ENCODE results near the gene GLIPR2.
"Not testable (repeated sequence)": the region's sequence is repeated elsewhere in the genome, so short reads cannot be mapped to it uniquely, and the experiment has no call there.

Gene GLIPR2

DNA sequence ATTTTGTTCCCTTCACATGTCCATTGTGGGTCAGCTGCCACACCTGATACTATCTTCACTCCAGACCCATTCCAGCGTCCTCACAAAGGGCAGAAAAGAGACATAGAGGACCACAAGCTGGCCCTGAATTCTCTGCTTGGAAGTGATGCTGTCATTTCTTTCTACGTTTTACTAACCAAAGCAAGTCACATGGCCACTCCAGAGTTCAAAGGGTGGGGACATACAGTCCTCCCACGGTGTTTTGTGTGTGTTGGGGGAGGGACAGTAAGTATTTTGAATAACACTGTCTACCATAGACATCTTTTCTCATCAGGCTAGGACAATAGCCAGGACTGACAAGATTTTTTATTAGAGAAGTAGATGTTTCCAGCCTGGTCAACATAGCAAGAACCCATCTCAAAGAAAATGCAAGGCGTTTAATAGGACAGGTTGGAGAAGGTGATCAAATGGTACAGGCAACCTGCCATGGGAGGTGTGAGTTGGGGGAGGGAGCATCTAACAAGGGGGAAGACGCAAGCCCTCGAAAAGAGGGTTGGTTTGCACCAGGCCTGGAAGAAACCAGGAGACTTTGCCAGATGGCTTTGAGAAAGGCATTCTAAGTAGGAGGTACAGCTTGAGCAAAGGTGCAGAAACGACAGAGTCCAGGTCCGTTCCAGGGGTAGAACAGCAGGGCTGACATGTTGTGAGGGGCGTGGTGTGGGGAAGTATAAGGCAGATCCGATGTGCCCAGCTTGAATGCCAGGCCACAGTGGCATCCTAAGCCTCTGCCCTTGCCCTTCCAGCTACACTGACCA is 11.3 kb upstream of the GLIPR2 start:
- DNase-seq = no peak

- DNase-seq = no peak
These were observed 10.4 kb upstream of the GLIPR2 start for GRCh38 chr9:36126016-36126730.

- no peak for DNase-seq
These were observed 8.8 kb upstream of the GLIPR2 start for GRCh38 chr9:36127652-36128244.

- no peak for DNase-seq
These were observed 8.2 kb upstream of the GLIPR2 start for GRCh38 chr9:36128349-36128748.

- DNase-seq = no peak
These were observed 7.4 kb upstream of the GLIPR2 start for GRCh38 chr9:36129139-36129538.

DNA sequence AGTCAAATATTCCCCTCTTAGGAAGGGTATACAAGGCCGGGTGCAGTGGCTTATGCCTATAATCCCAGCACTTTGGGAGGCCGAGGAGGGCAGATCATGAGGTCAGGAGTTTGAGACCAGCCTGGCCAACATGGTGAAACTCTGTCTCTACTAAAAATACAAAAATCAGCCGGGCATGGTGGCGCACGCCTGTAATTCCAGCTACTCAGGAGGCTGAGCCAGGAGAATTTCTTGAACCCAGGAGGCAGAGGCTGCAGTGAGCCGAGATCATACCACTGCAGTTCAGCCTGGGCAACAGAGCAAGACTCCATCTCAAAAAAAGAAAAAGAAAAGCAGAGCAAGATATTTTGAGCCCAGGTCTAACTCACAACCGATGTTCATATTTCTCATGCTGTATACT is 4.9 kb upstream of the GLIPR2 start:
- DNase-seq = not testable (repeated sequence)

GRCh38 chr9:36132086-36132485 is 4.4 kb upstream of the GLIPR2 start:
- DNase-seq = no peak

GRCh38 chr9:36134761-36135505 is 1.6 kb upstream of the GLIPR2 start:
- no peak for DNase-seq

DNA sequence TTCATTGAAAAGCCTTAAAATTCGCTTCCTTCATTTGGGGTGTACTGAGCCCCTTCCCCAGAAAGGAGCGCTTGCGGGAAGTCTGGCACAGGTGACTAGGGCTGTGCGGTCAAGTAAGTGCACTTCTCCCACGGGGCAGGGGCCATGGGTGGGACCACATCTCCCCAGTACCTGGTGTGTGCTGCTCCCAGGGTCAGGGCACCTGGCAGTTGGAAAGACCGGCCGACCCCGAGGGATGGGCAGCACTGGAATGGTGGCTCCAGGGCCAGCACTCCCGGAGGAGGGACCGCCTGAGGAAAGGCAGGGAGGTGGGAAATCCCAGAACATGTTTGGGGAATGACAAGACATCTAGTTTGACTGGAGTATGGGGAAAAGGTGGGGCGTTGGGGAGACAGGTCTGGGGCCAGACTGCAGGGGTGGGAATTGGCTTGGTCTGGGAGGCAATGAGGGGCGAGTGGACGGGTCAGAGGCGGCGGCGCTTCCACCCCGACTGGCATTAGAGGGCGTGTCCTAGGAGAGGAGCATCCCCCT is 727 bp upstream of the GLIPR2 start:
- DNase-seq = no peak

GRCh38 chr9:36136894-36137391 is 410 bp downstream of the GLIPR2 start:
- peak; percentile 56 for DNase-seq

- peak; percentile 62 for DNase-seq
These were observed 965 bp downstream of the GLIPR2 start for GRCh38 chr9:36137392-36138004.

DNA sequence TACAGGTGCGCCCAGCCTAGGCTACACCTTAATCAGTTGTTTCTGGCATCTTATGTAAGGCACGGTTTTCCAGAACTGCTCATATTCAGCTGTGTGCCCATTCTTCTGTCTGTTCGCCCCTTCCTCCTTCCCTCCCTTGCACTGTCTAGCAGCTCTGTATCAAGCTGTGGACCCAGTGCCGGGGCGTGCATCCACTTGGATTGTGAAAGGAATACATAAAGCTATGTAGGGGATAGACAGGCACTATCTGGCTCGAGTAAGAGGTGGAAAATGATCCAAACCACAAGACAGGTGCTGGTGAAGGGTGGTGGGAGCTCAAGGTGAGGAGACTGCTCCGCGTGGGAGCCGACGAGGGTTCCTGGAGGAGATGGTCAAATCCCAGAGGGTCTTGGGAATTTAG is 2.0 kb downstream of the GLIPR2 start:
- no peak for DNase-seq

DNA sequence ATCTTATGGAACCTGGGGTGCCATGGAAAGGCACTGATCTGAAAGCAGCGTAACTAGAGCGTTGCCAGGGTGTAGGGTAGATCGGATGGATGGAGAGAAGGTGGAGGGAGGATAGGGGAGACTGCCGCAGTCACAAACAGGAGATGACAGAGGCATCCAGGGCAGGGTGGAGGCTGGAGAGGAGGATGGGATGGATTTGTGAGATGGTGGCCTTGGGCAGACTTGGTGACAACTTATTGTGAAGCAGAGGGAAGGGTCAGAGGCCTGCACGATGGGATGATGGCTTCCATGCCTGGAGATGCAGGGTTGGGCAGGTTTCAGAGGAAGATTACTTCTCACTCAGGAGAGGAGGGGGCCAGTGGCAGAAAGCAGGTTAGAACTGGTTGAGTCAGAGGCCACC is 2.4 kb downstream of the GLIPR2 start:
- no peak for DNase-seq

- no peak for DNase-seq
These were observed 3.9 kb downstream of the GLIPR2 start for GRCh38 chr9:36140086-36141084.

- DNase-seq = no peak
These were observed 4.8 kb downstream of the GLIPR2 start for GRCh38 chr9:36141288-36141687.

GRCh38 chr9:36141761-36142160 is 5.2 kb downstream of the GLIPR2 start:
- DNase-seq = no peak

DNA sequence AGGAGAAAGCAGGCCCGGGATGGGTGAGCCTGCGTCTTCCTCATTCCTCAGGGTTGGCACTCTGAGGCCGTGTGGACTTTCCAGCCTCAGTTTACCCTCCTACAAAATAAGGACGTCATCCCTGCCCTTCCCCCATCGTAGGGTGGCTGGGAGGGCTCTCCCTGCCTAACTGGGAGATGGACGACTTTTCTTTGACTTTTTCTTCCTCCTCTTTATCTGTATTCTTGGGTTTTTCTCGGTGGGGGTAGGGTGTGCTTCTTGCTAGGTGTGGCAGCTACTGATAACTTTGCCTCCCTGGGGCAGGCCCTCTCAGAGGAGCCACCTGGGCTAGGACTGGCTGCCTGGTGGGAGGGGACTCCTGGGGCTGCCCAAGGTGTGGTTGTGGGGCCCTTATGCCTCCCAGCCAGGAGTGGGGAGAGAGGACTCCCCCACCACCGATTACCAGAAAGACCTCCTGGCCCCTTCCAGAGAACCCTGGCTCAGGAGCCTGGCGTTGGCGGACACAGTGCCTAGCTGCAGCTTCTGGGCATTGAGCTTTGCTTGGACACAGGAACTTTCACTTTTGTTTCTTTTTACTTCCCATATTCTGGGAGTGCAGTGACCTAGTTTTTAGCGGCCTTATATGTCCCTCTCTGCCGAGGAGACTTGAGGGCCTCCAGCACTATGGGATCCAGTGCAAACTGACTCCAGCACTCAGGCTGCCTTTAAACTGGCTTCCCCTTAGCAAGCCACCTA is 6.1 kb downstream of the GLIPR2 start:
- DNase-seq = no peak

- no peak for DNase-seq
These were observed 6.7 kb downstream of the GLIPR2 start for GRCh38 chr9:36143245-36143641.

DNA sequence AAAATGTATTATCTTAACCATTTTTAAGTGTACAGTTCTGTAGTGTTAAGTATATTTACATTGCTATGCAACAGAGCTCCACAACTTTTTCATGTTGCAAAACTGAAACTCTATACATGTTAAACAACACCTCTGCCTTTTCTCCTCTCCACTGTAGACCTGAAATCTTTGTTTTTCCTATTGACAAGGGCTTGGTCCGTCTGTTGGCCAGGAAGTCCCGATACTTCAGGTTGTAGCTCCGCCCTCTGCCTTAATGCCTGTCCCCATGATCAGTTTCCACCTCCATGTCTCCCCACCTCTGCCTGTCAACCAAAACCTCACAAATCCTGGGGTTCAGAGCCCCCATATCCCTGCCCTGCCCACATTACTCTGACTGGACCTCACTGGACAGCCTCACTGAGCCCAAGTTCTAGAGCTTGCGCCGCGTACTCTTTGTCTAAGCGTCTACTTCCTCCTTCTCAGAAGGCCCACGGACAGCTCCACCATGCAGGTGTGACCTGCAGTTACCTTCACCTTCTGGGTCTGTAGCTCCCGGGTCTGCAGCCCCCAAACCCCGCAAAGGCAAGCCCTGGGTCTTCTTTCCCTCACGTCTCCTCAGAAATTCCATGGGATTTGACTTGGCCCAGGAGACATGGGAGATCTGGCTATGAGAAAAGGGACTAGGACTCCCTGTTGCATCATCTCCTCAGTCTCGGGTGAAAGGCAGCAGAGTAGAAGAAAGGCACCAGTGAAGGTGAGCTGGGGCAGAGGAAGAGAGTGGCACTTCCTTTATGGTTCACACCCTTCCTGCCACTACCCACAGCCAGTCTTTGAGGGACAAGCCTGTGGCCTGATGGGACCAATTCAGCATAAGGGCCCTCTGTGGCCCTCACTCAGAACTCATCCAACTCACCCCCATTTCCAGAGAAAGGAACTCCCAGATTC is 8.0 kb downstream of the GLIPR2 start:
- no peak for DNase-seq

All from right forelimb (tissue), 1 donor.